HepG2 (cell line): Measurements from ENCODE around the gene C6orf136. TPM values are rescaled to one million over a fixed set of nuclear protein-coding genes. Genes with fewer than 3 reads are reported as not detected.
A peak's percentile ranks its signal among the peaks of the same experiment; 100 is the strongest.

Experiments used
- ARID2 ChIP-seq: sonication (generic); formaldehyde crosslinking; IDR thresholded peaks from 2 replicates; pipeline ENCODE4 v1.8.1; 2022; ENCODE audit warnings: mild to moderate bottlenecking, missing genetic modification reagents, borderline replicate concordance
- ATAD3A ChIP-seq: sonication (generic); formaldehyde crosslinking; IDR thresholded peaks from 2 replicates; pipeline ENCODE4 v1.4.0; 2020; ENCODE audit warnings: missing genetic modification reagents
- ATF5 ChIP-seq: sonication (generic); formaldehyde crosslinking; IDR thresholded peaks from 2 replicates; pipeline ENCODE4 v1.4.0; 2020; ENCODE audit warnings: mild to moderate bottlenecking, low read depth, missing genetic modification reagents
- ATRX ChIP-seq: sonication (generic); formaldehyde crosslinking; IDR thresholded peaks from 2 replicates; pipeline ENCODE4 v1.4.0; 2020; ENCODE audit warnings: missing genetic modification reagents, borderline replicate concordance
- BORCS8-MEF2B ChIP-seq: sonication (generic); formaldehyde crosslinking; IDR thresholded peaks from 2 replicates; pipeline ENCODE4 v1.8.0; 2022; ENCODE audit warnings: mild to moderate bottlenecking, missing genetic modification reagents
- CAMTA2 ChIP-seq: sonication (generic); formaldehyde crosslinking; IDR thresholded peaks from 2 replicates; pipeline ENCODE4 v1.4.0; 2020; ENCODE audit warnings: mild to moderate bottlenecking, missing genetic modification reagents, borderline replicate concordance
- CC2D1A ChIP-seq: sonication (generic); formaldehyde crosslinking; IDR thresholded peaks from 2 replicates; pipeline ENCODE4 v1.8.1; 2023; ENCODE audit warnings: mild to moderate bottlenecking, missing genetic modification reagents
- CHCHD3 ChIP-seq: sonication (generic); formaldehyde crosslinking; IDR thresholded peaks from 2 replicates; pipeline ENCODE4 v1.8.0; 2022; ENCODE audit warnings: mild to moderate bottlenecking, missing genetic modification reagents, moderate library complexity
- GMEB2 ChIP-seq: IDR thresholded peaks from 2 replicates; pipeline ENCODE4 v1.6.1; 2016; ENCODE audit warnings: missing biosample characterization, missing genetic modification reagents, low read depth
- KAT7 ChIP-seq: IDR thresholded peaks from 2 replicates; pipeline ENCODE4 v1.6.1; 2018; ENCODE audit warnings: borderline replicate concordance, missing compliant biosample characterization
- PHF21A ChIP-seq: sonication (generic); formaldehyde crosslinking; IDR thresholded peaks from 2 replicates; pipeline ENCODE4 v1.5.0; 2020; ENCODE audit warnings: mild to moderate bottlenecking, missing genetic modification reagents
- REPIN1 ChIP-seq: sonication (generic); formaldehyde crosslinking; IDR thresholded peaks from 2 replicates; pipeline ENCODE4 v1.8.0; 2022; ENCODE audit warnings: missing genetic modification reagents, low read depth, mild to moderate bottlenecking, borderline replicate concordance
- SNAPC2 ChIP-seq: sonication (generic); formaldehyde crosslinking; IDR thresholded peaks from 2 replicates; pipeline ENCODE4 v1.8.1; 2022; ENCODE audit warnings: mild to moderate bottlenecking, missing genetic modification reagents
- ZBTB42 ChIP-seq: sonication (generic); formaldehyde crosslinking; IDR thresholded peaks from 2 replicates; pipeline ENCODE4 v1.5.0; 2020; ENCODE audit warnings: mild to moderate bottlenecking, missing genetic modification reagents
- ZNF318 ChIP-seq: sonication (generic); formaldehyde crosslinking; IDR thresholded peaks from 2 replicates; pipeline ENCODE4 v1.4.0; 2020; ENCODE audit warnings: mild to moderate bottlenecking, missing genetic modification reagents
- ZNF709 ChIP-seq: sonication (generic); formaldehyde crosslinking; IDR thresholded peaks from 2 replicates; pipeline ENCODE4 v1.5.0; 2020; ENCODE audit warnings: mild to moderate bottlenecking, missing genetic modification reagents
- ZNF740 ChIP-seq: sonication (generic); formaldehyde crosslinking; IDR thresholded peaks from 2 replicates; pipeline ENCODE4 v1.4.0; 2020; ENCODE audit warnings: missing genetic modification reagents
- polyA plus RNA-seq, 8 experiments: library from polyadenylated mRNA; depleted of rRNA in 3 of 8; stranded (reverse) in 7 of 8; unstranded in 1 of 8; fragments of >200 nt; fragmentation: Illumina TruSeq in 4 of 8; extraction: Trizol in 4 of 8; gene quantifications; 2 replicates each; pipeline versions ENCODE4 v1.2.1 to v1.2.3, GENCODE V29; 2011 to 2016; ENCODE audit warnings: low read depth in 4 of 8, missing spikeins in 1 of 8, mixed read lengths in 1 of 8; ENCODE audit not compliant: insufficient read depth in 1 of 8
- total RNA-seq, 5 experiments: library from RNA; depleted of rRNA; stranded (reverse); fragments of >200 nt; fragmentation: Illumina TruSeq; extraction: Trizol; gene quantifications; 2 replicates each; pipeline ENCODE4 v1.2.3, GENCODE V29; 2016; ENCODE audit warnings: low read depth in 1 of 5

The C6orf136 gene
- total and polyA plus RNA-seq, 2 of the 13 experiments (the other 11 are each of a cell fraction or from before 2014, with no cell fraction given) = 12.0 to 26.2 TPM

GRCh38 chr6:30614044-30614842 is 32.7 kb upstream of the C6orf136 start (continued):
- TF ChIP-seq ZNF318 (CRISPR knock-in tag) (no peak), REPIN1 (peak; percentile 46; the same call in 1 of the 2 replicates), PHF21A (CRISPR knock-in tag) (0 out of 2 replicates have a peak, but pooled peaks have one; percentile 23), CAMTA2 (no peak), KAT7 (no peak), ZNF740 (CRISPR knock-in tag) (0 out of 2 replicates have a peak, but pooled peaks have one; percentile 5), BORCS8-MEF2B (CRISPR knock-in tag) (peak; percentile 32; the same call in 1 of the 2 replicates), ATRX (no peak), ARID2 (CRISPR knock-in tag) (peak; percentile 76; the same call in 1 of the 2 replicates), CHCHD3 (CRISPR knock-in tag) (no peak), GMEB2 (CRISPR knock-in tag) (0 out of 2 replicates have a peak, but pooled peaks have one; percentile 12), ATF5 (CRISPR knock-in tag) (peak; percentile 32; the same call in 1 of the 2 replicates), ZNF709 (CRISPR knock-in tag) (peak; percentile 39; the same call in 1 of the 2 replicates), ATAD3A (CRISPR knock-in tag) (no peak), SNAPC2 (CRISPR knock-in tag) (0 out of 2 replicates have a peak, but pooled peaks have one; percentile 24), CC2D1A (CRISPR knock-in tag) (0 out of 2 replicates have a peak, but pooled peaks have one; percentile 58), ZBTB42 (no peak)
